Endodermal cell (in vitro differentiated cells): ENCODE data around the gene UNC119. TPM values are rescaled to one million over a fixed set of nuclear protein-coding genes. Genes with fewer than 3 reads are reported as not detected.

Experiments used
- DNase-seq: peaks from one replicate; pipeline ENCODE4 v3.0.0-alpha.2; 2017
- H3K27ac ChIP-seq: 2 replicates; pipeline ENCODE4 v1.5.1; 2013; ENCODE audit warnings: mild to moderate bottlenecking, low read depth, low read length, moderate library complexity
- H3K27me3 ChIP-seq: 2 replicates; pipeline ENCODE4 v1.6.1; 2013; ENCODE audit warnings: mild to moderate bottlenecking, low read length, moderate library complexity; ENCODE audit not compliant: insufficient read depth, control insufficient read depth, poor library complexity, severe bottlenecking
- H3K36me3 ChIP-seq: 2 replicates; pipeline ENCODE4 v1.7.0; 2013; ENCODE audit warnings: mild to moderate bottlenecking, low read length, moderate library complexity; ENCODE audit not compliant: control insufficient read depth, insufficient read depth
- H3K4me1 ChIP-seq: one replicate; pipeline ENCODE4 v1.7.0; 2013; ENCODE audit warnings: low read length; ENCODE audit not compliant: control insufficient read depth, insufficient read depth
- H3K4me3 ChIP-seq: 2 replicates; pipeline ENCODE4 v1.5.1; 2013; ENCODE audit warnings: mild to moderate bottlenecking, low read length, moderate library complexity
- H3K9ac ChIP-seq: 2 replicates; pipeline ENCODE4 v1.6.1; 2013; ENCODE audit warnings: mild to moderate bottlenecking, low read length, moderate library complexity; ENCODE audit not compliant: poor library complexity, severe bottlenecking; ENCODE audit errors: extremely low read depth
- H3K9me3 ChIP-seq: 2 replicates; pipeline ENCODE4 v1.6.1; 2013; ENCODE audit warnings: mild to moderate bottlenecking, low read length, moderate library complexity; ENCODE audit not compliant: control insufficient read depth
- H3K27ac Mint-ChIP-seq: 2 replicates; pipeline ENCODE4 v1.8.0; 2020; ENCODE audit warnings: mixed read lengths
- H3K27me3 Mint-ChIP-seq: 2 replicates; pipeline ENCODE4 v1.8.0; 2021; ENCODE audit warnings: mild to moderate bottlenecking, mixed read lengths; ENCODE audit not compliant: insufficient read depth
- H3K36me3 Mint-ChIP-seq: 2 replicates; pipeline ENCODE4 v1.8.0; 2020; ENCODE audit warnings: low read depth, mixed read lengths
- H3K4me1 Mint-ChIP-seq: 2 replicates; pipeline ENCODE4 v1.8.0; 2020; ENCODE audit warnings: mixed read lengths
- H3K4me3 Mint-ChIP-seq: 2 replicates; pipeline ENCODE4 v1.8.0; 2020; ENCODE audit warnings: mild to moderate bottlenecking, moderate library complexity, mixed read lengths
- H3K9me3 Mint-ChIP-seq: 2 replicates; pipeline ENCODE4 v1.8.0; 2020; ENCODE audit warnings: mild to moderate bottlenecking, mixed read lengths
- WGBS, 2 experiments: methylation state at CpG; one replicate each; pipeline versions ENCODE4 v1.1.5 to v1.1.7; 2013; ENCODE audit warnings: missing lambda C conversion rate in 2 of 2, mixed read lengths in 1 of 2; ENCODE audit not compliant: insufficient coverage in 1 of 2, insufficient read length in 1 of 2; 5-methylcytosine and 5-hydroxymethylcytosine counted together
- total RNA-seq, 2 donors: library from RNA; stranded (reverse); fragmentation: NEBNext Ultra II Directional in 1 of 2; extraction: Animal tissue kit (Norgen Biotek cat#: 25700) in 1 of 2; gene quantifications; 2 replicates in 1 of 2; 3 replicates in 1 of 2; pipeline ENCODE4 v1.2.1, GENCODE V29; 2021
- TF ChIP-seq, protein P1 (sequence below): fragments of 200-600 bp; sonication (generic); conservative IDR thresholded peaks from 2 replicates; pipeline ENCODE4 v1.5.0; 2021; ENCODE audit warnings: antibody characterized with exemption, mild to moderate bottlenecking

Gene UNC119
- total RNA-seq, 2 donors from 2014 or later: 46.7 to 59.0 TPM

DNA sequence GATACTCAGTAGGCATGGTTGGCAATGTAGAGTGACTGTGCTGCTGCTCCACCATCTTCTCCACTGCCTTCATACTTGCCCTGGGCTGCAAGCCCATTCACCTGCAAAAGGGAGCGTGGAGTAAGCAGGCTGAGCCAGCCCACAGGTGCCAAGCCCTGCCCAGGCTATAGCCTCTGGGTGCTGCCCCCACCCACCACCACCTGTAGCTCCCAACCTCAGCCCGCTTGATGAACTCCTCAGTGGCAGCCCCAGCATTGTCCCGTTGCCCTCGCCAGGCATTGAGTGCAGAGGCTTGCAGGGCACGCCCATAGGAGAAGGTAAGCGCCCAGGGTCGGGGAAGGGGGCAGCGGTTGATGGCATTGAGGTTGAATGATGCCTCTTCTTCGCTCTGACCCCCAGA, 21.1 kb upstream of the UNC119 start:
- Mint-ChIP-seq H3K4me3 (no peak overlapping the region), H3K27ac (no peak overlapping the region), H3K9me3 (no peaks in the 10 kb centered on the region), H3K36me3 (peaks cover 26% of the 10 kb centered on the region), H3K4me1 (peaks cover 22% of the 10 kb centered on the region), H3K27me3 (peaks cover 25% of the 10 kb centered on the region)
- H3K9me3 ChIP-seq: no peaks in the 10 kb centered on the region
- TF ChIP-seq, protein P1, sequence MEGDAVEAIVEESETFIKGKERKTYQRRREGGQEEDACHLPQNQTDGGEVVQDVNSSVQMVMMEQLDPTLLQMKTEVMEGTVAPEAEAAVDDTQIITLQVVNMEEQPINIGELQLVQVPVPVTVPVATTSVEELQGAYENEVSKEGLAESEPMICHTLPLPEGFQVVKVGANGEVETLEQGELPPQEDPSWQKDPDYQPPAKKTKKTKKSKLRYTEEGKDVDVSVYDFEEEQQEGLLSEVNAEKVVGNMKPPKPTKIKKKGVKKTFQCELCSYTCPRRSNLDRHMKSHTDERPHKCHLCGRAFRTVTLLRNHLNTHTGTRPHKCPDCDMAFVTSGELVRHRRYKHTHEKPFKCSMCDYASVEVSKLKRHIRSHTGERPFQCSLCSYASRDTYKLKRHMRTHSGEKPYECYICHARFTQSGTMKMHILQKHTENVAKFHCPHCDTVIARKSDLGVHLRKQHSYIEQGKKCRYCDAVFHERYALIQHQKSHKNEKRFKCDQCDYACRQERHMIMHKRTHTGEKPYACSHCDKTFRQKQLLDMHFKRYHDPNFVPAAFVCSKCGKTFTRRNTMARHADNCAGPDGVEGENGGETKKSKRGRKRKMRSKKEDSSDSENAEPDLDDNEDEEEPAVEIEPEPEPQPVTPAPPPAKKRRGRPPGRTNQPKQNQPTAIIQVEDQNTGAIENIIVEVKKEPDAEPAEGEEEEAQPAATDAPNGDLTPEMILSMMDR: no peak
- H3K4me3 ChIP-seq: no peak overlapping the region
- H3K9ac ChIP-seq: no peak overlapping the region
- H3K4me1 ChIP-seq: no peaks in the 10 kb centered on the region
- WGBS, 2 experiments: 92 to 93% methylated on average over 8 to 9 of the region's 9 CpGs
- no peak overlapping the region for H3K27ac ChIP-seq
- H3K27me3 ChIP-seq: peaks cover 4% of the 10 kb centered on the region
- peak; percentile 26 for DNase-seq
- peaks cover 14% of the 10 kb centered on the region for H3K36me3 ChIP-seq

DNA sequence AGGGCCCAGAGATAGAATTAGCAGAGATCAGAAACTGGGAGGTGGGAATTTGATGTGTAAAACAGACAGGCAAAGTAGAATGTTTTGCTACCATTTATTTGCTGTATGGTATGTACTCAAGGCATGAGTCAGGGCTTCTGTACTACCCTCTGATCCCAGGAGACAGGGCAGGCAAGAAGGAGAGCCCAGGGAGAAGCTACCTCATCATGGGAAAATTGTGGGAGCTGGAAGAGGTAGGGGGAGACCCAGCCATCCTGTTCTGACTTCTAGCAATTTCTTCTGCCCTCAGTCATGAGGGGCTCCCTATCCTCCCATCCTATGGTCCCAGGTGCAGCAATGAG, 20.6 kb upstream of the UNC119 start:
- Mint-ChIP-seq H3K4me1 (peaks cover 22% of the 10 kb centered on the region), H3K27me3 (peaks cover 25% of the 10 kb centered on the region), H3K9me3 (no peaks in the 10 kb centered on the region), H3K4me3 (no peak overlapping the region), H3K36me3 (peaks cover 23% of the 10 kb centered on the region), H3K27ac (no peak overlapping the region)
- Histone ChIP-seq H3K9ac (no peak overlapping the region), H3K4me3 (no peak overlapping the region), H3K4me1 (no peaks in the 10 kb centered on the region), H3K27ac (no peak overlapping the region), H3K27me3 (peaks cover 4% of the 10 kb centered on the region), H3K36me3 (peaks cover 9% of the 10 kb centered on the region), H3K9me3 (no peaks in the 10 kb centered on the region)
- peak; percentile 27 for DNase-seq
- TF ChIP-seq, protein P1: no peak

DNA sequence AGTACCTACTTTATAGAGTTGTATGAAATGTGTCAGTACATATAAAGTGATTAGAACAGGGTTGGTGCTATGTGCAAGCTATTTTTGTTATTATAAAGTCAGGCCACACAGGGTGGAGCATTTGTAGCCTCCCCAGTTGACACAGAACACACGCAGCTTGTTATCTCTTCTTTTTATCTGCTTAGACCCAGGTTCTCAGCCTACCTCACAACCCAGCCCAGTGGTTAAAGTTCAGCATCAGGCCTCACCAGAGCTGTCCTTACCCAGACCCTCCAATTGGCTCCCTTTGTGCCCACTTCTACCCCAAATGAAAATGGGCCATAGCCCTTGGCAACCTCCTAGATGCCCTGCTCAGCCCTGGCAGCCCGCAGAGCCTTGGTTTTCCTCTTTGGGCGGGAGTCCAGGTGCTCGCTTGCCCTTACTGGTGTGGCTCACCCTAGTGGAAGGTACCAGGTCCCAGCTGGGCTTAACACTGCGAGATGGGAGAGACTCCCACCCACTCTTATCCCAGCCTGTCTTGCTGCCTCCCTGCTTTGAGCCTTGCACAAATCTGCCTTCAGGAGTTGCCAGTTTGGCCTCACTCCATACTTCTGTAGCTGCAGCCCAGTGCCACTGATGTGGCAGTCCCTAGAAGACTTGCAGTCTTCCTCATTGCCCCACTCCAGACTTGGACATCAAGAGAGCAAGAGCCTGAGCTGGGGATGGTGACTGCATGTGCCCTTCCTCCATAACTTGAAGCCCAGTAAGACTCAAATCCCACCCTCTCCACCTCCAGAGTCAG, 20.0 kb upstream of the UNC119 start:
- H3K4me3 ChIP-seq: peak overlapping the region; percentile 83
- peaks cover 4% of the 10 kb centered on the region for H3K27me3 ChIP-seq
- no peak overlapping the region for H3K9ac ChIP-seq
- Mint-ChIP-seq H3K27me3 (peaks cover 25% of the 10 kb centered on the region), H3K4me3 (peak overlapping the region; percentile 85), H3K27ac (no peak overlapping the region), H3K9me3 (no peaks in the 10 kb centered on the region), H3K4me1 (peaks cover 22% of the 10 kb centered on the region), H3K36me3 (peaks cover 21% of the 10 kb centered on the region)
- peaks cover 4% of the 10 kb centered on the region for H3K36me3 ChIP-seq
- 75 to 79% methylated on average over 2 to 5 of the region's 5 CpGs for WGBS, 2 experiments
- TF ChIP-seq, protein P1: peak; percentile 22
- H3K27ac ChIP-seq: no peak overlapping the region
- H3K4me1 ChIP-seq: no peaks in the 10 kb centered on the region
- no peaks in the 10 kb centered on the region for H3K9me3 ChIP-seq
- peak; percentile 61 for DNase-seq
